Muscle layer of duodenum (tissue), 2 donors: Measurements from ENCODE around the gene LCE2C.
"Not testable (repeated sequence)": the region's sequence is repeated elsewhere in the genome, so short reads cannot be mapped to it uniquely, and the experiment has no call there.

ENCODE experiments used
- H3K27ac ChIP-seq: one replicate; pipeline ENCODE4 v1.7.0; 2013; ENCODE audit warnings: mild to moderate bottlenecking, low read length
- H3K27me3 ChIP-seq: one replicate; pipeline ENCODE4 v1.7.0; 2013; ENCODE audit warnings: low read depth, mild to moderate bottlenecking, control low read depth, low read length
- H3K36me3 ChIP-seq, 2 donors: one replicate each; pipeline ENCODE4 v1.7.0; 2013; ENCODE audit warnings: low read length in 2 of 2, control low read depth in 1 of 2, mild to moderate bottlenecking in 1 of 2; ENCODE audit not compliant: insufficient read depth in 2 of 2, control insufficient read depth in 1 of 2
- H3K4me1 ChIP-seq, 2 donors: one replicate each; pipeline ENCODE4 v1.7.0; 2013; ENCODE audit warnings: low read length in 2 of 2, mild to moderate bottlenecking in 2 of 2, control low read depth in 1 of 2, moderate library complexity in 1 of 2; ENCODE audit not compliant: insufficient read depth in 2 of 2, control insufficient read depth in 1 of 2
- H3K4me3 ChIP-seq, 2 donors: one replicate each; pipeline ENCODE4 v1.7.0; 2013; ENCODE audit warnings: low read length in 2 of 2, low read depth in 1 of 2, mild to moderate bottlenecking in 1 of 2
- H3K9me3 ChIP-seq, 2 donors: one replicate each; pipeline ENCODE4 v1.7.0; 2013; ENCODE audit warnings: low read length in 2 of 2, control low read depth in 1 of 2, mild to moderate bottlenecking in 1 of 2; ENCODE audit not compliant: control insufficient read depth in 1 of 2
- donor health status: healthy.

Gene LCE2C

GRCh38 chr1:152674983-152675382 lies at the start of gene LCE2C:
Gene LCE2C (plus strand): TSS chr1:152675279. CDS start chr1:152676016, 737 bp downstream.
- not testable (repeated sequence) for H3K9me3 ChIP-seq, H3K27me3 ChIP-seq, H3K36me3 ChIP-seq, H3K4me3 ChIP-seq, H3K4me1 ChIP-seq, H3K27ac ChIP-seq

GRCh38 chr1:152626744-152627143 lies 48.3 kb upstream of the LCE2C start:
- Histone ChIP-seq H3K4me3 (no peak overlapping the region), H3K27me3 (no peaks in the 10 kb centered on the region), H3K27ac (no peak overlapping the region), H3K9me3 (peaks cover 0 to 5% of the 10 kb centered on the region in 2 donors), H3K4me1 (no peaks in the 10 kb centered on the region), H3K36me3 (no peaks in the 10 kb centered on the region)

GRCh38 chr1:152630596-152630995 lies 44.5 kb upstream of the LCE2C start:
- peaks cover 0 to 13% of the 10 kb centered on the region in 2 donors for H3K9me3 ChIP-seq
- no peaks in the 10 kb centered on the region for H3K4me1 ChIP-seq
- no peaks in the 10 kb centered on the region for H3K27me3 ChIP-seq
- H3K36me3 ChIP-seq, result no peaks in the 10 kb centered on the region
- no peak overlapping the region for H3K4me3 ChIP-seq
- no peak overlapping the region for H3K27ac ChIP-seq

GRCh38 chr1:152640351-152640750 lies 34.7 kb upstream of the LCE2C start:
- no peak overlapping the region for H3K27ac ChIP-seq
- H3K27me3 ChIP-seq, result no peaks in the 10 kb centered on the region
- H3K9me3 ChIP-seq, result peaks cover 0 to 10% of the 10 kb centered on the region in 2 donors
- no peaks in the 10 kb centered on the region for H3K36me3 ChIP-seq
- no peaks in the 10 kb centered on the region for H3K4me1 ChIP-seq
- no peak overlapping the region for H3K4me3 ChIP-seq

GRCh38 chr1:152643945-152644344 lies 31.1 kb upstream of the LCE2C start:
- Histone ChIP-seq H3K4me1 (no peaks in the 10 kb centered on the region), H3K4me3 (no peak overlapping the region), H3K27me3 (no peaks in the 10 kb centered on the region), H3K27ac (no peak overlapping the region), H3K9me3 (peaks cover 0 to 2% of the 10 kb centered on the region in 2 donors), H3K36me3 (no peaks in the 10 kb centered on the region)

GRCh38 chr1:152645146-152645545 lies 29.9 kb upstream of the LCE2C start:
- Histone ChIP-seq H3K4me3 (no peak overlapping the region), H3K4me1 (no peaks in the 10 kb centered on the region)

GRCh38 chr1:152646656-152647055 lies 28.4 kb upstream of the LCE2C start:
- no peaks in the 10 kb centered on the region for H3K4me1 ChIP-seq
- no peaks in the 10 kb centered on the region for H3K27me3 ChIP-seq
- H3K9me3 ChIP-seq, result no peaks in the 10 kb centered on the region
- H3K27ac ChIP-seq, result no peak overlapping the region
- H3K4me3 ChIP-seq, result no peak overlapping the region
- no peaks in the 10 kb centered on the region for H3K36me3 ChIP-seq

More at GRCh38 chr1:152645146-152645545, 29.9 kb upstream of the LCE2C start:
- H3K27me3 ChIP-seq, result no peaks in the 10 kb centered on the region
- H3K36me3 ChIP-seq, result no peaks in the 10 kb centered on the region
- no peaks in the 10 kb centered on the region for H3K9me3 ChIP-seq
- no peak overlapping the region for H3K27ac ChIP-seq

GRCh38 chr1:152654110-152654509 lies 21.0 kb upstream of the LCE2C start:
- no peaks in the 10 kb centered on the region for H3K27me3 ChIP-seq
- no peaks in the 10 kb centered on the region for H3K9me3 ChIP-seq
- no peaks in the 10 kb centered on the region for H3K36me3 ChIP-seq
- no peak overlapping the region for H3K27ac ChIP-seq
- H3K4me3 ChIP-seq, result no peak overlapping the region
- H3K4me1 ChIP-seq, result no peaks in the 10 kb centered on the region

- Histone ChIP-seq H3K27ac (no peak overlapping the region), H3K27me3 (no peaks in the 10 kb centered on the region), H3K9me3 (no peaks in the 10 kb centered on the region), H3K36me3 (no peaks in the 10 kb centered on the region), H3K4me3 (no peak overlapping the region), H3K4me1 (no peaks in the 10 kb centered on the region)
Measured at GRCh38 chr1:152656459-152656858, 18.6 kb upstream of the LCE2C start.

GRCh38 chr1:152657677-152658076 lies 17.4 kb upstream of the LCE2C start:
- no peaks in the 10 kb centered on the region for H3K36me3 ChIP-seq
- H3K27ac ChIP-seq, result no peak overlapping the region
- H3K4me1 ChIP-seq, result no peaks in the 10 kb centered on the region
- no peak overlapping the region for H3K4me3 ChIP-seq
- no peaks in the 10 kb centered on the region for H3K9me3 ChIP-seq
- H3K27me3 ChIP-seq, result no peaks in the 10 kb centered on the region

- Histone ChIP-seq H3K27me3 (no peaks in the 10 kb centered on the region), H3K4me3 (no peak overlapping the region), H3K9me3 (no peaks in the 10 kb centered on the region), H3K4me1 (no peaks in the 10 kb centered on the region), H3K36me3 (no peaks in the 10 kb centered on the region), H3K27ac (no peak overlapping the region)
Measured at GRCh38 chr1:152658649-152659048, 16.4 kb upstream of the LCE2C start.

GRCh38 chr1:152663098-152663497 lies 12.0 kb upstream of the LCE2C start, which contains the start of gene LCE2D:
Gene LCE2D (plus strand): TSS chr1:152663380. CDS start chr1:152664106, 726 bp downstream.
- H3K9me3 ChIP-seq, result no peaks in the 10 kb centered on the region
- H3K4me1 ChIP-seq, result no peaks in the 10 kb centered on the region
- H3K27me3 ChIP-seq, result no peaks in the 10 kb centered on the region
- H3K27ac ChIP-seq, result no peak within 1 kb of the TSS
- no peak within 1 kb of the TSS for H3K4me3 ChIP-seq
- H3K36me3 ChIP-seq, result no peaks in the 10 kb centered on the region
